ENCODE results near the gene CPT1A.

Gene CPT1A

GRCh38 chr11:68751331-68751856, 90.3 kb downstream of the CPT1A start, which contains the start of gene TESMIN:
TESMIN (minus strand) TSS chr11:68751520; CDS start chr11:68750660, 860 bp downstream.
- peak within 1 kb of the TSS; percentile 81 for H3K27ac ChIP-seq
- TF ChIP-seq ZFX (IDR thresholded peaks at IDR 0.05): peak; percentile 30; the same call in 1 of the 2 replicates
- no peak for TF ChIP-seq CTCF (conservative IDR thresholded peaks at IDR 0.05)

- no peak for TF ChIP-seq ZFX (IDR thresholded peaks at IDR 0.05)
- no peak for TF ChIP-seq CTCF (conservative IDR thresholded peaks at IDR 0.05)
- H3K27ac ChIP-seq: peak overlapping the region; percentile 81
Measured at GRCh38 chr11:68751004-68751325, 90.8 kb downstream of the CPT1A start.

- TF ChIP-seq ZFX (IDR thresholded peaks at IDR 0.05) (no peak), CTCF (conservative IDR thresholded peaks at IDR 0.05) (no peak)
- peak overlapping the region; percentile 81 for H3K27ac ChIP-seq
Measured at GRCh38 chr11:68750195-68751003, 91.3 kb downstream of the CPT1A start.

- TF ChIP-seq ZFX (IDR thresholded peaks at IDR 0.05): no peak
- TF ChIP-seq CTCF (conservative IDR thresholded peaks at IDR 0.05): no peak
- peak overlapping the region; percentile 22 for H3K27ac ChIP-seq
Measured at GRCh38 chr11:68749229-68750123, 92.2 kb downstream of the CPT1A start.

- TF ChIP-seq ZFX (IDR thresholded peaks at IDR 0.05): no peak
- TF ChIP-seq CTCF (conservative IDR thresholded peaks at IDR 0.05): no peak
- H3K27ac ChIP-seq: no peak overlapping the region
Measured at GRCh38 chr11:68748061-68748460, 93.7 kb downstream of the CPT1A start.

GRCh38 chr11:68743539-68743938, 98.2 kb downstream of the CPT1A start:
- H3K27ac ChIP-seq: no peak overlapping the region
- no peak for TF ChIP-seq ZFX (IDR thresholded peaks at IDR 0.05)
- TF ChIP-seq CTCF (conservative IDR thresholded peaks at IDR 0.05): no peak

GRCh38 chr11:68741463-68741862, 100.3 kb downstream of the CPT1A start:
- H3K27ac ChIP-seq: no peak overlapping the region
- no peak for TF ChIP-seq CTCF (conservative IDR thresholded peaks at IDR 0.05)
- no peak for TF ChIP-seq ZFX (IDR thresholded peaks at IDR 0.05)

Data from C4-2B (cell line).